Subcutaneous abdominal adipose tissue (tissue), 5 donors: ENCODE data around the gene ATG7.

ENCODE experiments used
- H3K27ac ChIP-seq: one replicate; pipeline ENCODE4 v1.7.0; 2013; ENCODE audit warnings: low read depth, mild to moderate bottlenecking, inconsistent platforms, low read length, moderate library complexity
- H3K27me3 ChIP-seq, 5 donors: one replicate each; pipeline ENCODE4 v1.7.0; 2013; ENCODE audit warnings: low read length in 5 of 5, inconsistent platforms in 1 of 5; ENCODE audit not compliant: control insufficient read depth in 5 of 5, insufficient read depth in 4 of 5
- H3K36me3 ChIP-seq, 5 donors: one replicate each; pipeline ENCODE4 v1.7.0; 2013; ENCODE audit warnings: low read length in 5 of 5; ENCODE audit not compliant: control insufficient read depth in 5 of 5, insufficient read depth in 5 of 5
- H3K4me1 ChIP-seq, 5 donors: one replicate each; pipeline ENCODE4 v1.7.0; 2013; ENCODE audit warnings: low read length in 5 of 5, mild to moderate bottlenecking in 3 of 5, moderate library complexity in 1 of 5; ENCODE audit not compliant: control insufficient read depth in 5 of 5, insufficient read depth in 5 of 5
- H3K4me3 ChIP-seq, 5 donors: one replicate each; pipeline ENCODE4 v1.7.0; 2013; ENCODE audit warnings: low read length in 5 of 5, low read depth in 1 of 5
- H3K9ac ChIP-seq, 5 donors: one replicate each; pipeline ENCODE4 v1.7.0; 2013; ENCODE audit warnings: low read length in 5 of 5, mild to moderate bottlenecking in 4 of 5, moderate library complexity in 3 of 5
- H3K9me3 ChIP-seq, 5 donors: one replicate each; pipeline ENCODE4 v1.7.0; 2013; ENCODE audit warnings: low read length in 5 of 5; ENCODE audit not compliant: control insufficient read depth in 5 of 5
- donor health status: healthy.
- donor health status: healthy.
- donor health status: healthy.
- donor health status: healthy.
- donor health status: healthy.

ATG7 gene

DNA sequence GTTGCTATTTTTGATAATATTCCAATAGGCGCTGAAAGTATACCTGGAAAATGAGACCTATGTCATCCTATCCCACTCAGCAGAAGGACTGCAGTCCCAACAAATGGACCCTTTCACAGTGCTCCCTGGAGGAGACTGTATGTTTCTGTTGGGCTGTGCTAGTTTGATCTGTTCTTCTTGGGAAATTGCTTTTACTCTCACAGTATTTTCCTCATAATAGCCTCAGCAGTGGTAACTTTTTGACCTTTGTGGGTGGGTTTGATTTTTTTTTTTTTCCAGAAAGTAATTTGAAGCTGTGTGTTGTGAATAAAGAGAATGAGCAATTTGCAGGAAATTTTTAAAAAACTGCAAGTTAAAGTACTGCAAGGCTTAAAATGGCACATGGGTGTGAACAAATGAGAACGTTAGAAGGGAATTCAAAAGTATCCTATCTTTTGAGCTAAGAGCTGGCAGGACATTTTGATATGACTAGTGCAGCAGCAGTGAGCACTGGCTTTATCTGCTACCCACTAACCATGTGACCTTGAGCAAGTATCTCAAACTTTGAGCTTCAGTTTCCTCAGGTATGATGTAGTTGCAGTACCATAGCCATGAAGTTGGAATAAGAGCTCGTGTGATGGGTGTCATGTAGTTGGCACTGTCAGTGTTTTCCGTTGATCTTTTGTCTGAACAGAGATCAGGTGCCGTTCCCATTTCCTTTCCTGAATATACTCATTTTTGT, 118.4 kb downstream of the ATG7 start:
- Histone ChIP-seq H3K27ac (no peak overlapping the region), H3K9ac (no peak overlapping the region), H3K9me3 (no peaks in the 10 kb centered on the region)

DNA sequence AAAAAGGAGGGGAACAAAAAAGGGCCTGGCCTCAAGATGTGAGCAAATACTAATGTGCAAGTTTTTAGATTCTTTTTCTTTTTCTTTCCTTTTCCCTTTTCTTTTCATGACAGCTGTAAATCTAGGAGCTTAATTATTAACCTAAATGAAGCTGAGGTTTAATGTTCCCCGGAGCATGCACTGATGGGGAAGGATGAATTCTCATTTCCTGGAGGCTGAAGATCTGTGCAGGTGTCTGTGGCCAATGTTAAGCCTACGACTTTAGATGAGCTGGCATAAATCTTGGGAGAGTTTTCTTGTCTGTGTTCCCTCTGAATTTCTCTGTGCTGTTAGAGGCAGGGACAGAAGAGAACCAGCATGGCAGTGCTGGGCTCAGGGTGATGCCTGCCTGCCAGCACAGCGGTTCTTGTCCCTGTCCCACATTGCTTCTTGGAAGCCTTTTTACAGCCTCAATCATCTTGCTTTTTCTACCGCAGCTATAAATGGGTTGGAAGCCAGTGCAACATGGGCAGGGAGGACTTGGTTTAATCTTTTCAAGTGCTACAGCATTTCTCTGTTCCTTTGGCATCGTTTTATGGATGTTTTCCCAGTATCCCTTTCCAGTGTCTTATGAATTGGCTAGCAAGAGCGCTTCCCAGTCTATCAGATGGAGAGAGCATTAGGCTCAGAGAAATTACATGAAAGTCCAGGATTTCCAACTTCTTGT, 119.1 kb downstream of the ATG7 start:
- Histone ChIP-seq H3K4me1 (peaks cover 8 to 24% (median 20%) of the 10 kb centered on the region in 5 donors), H3K27ac (peak overlapping the region; percentile 1), H3K4me3 (no peak overlapping the region), H3K36me3 (peaks cover 0 to 15% (median 0%) of the 10 kb centered on the region in 5 donors), H3K9ac (no peak overlapping the region), H3K27me3 (no peaks in the 10 kb centered on the region), H3K9me3 (no peaks in the 10 kb centered on the region)

More for the DNA sequence above, 118.4 kb downstream of the ATG7 start:
- Histone ChIP-seq H3K4me1 (peaks cover 8 to 31% (median 28%) of the 10 kb centered on the region in 5 donors), H3K27me3 (no peaks in the 10 kb centered on the region), H3K36me3 (peaks cover 0 to 16% (median 0%) of the 10 kb centered on the region in 5 donors), H3K4me3 (no peak overlapping the region)

DNA sequence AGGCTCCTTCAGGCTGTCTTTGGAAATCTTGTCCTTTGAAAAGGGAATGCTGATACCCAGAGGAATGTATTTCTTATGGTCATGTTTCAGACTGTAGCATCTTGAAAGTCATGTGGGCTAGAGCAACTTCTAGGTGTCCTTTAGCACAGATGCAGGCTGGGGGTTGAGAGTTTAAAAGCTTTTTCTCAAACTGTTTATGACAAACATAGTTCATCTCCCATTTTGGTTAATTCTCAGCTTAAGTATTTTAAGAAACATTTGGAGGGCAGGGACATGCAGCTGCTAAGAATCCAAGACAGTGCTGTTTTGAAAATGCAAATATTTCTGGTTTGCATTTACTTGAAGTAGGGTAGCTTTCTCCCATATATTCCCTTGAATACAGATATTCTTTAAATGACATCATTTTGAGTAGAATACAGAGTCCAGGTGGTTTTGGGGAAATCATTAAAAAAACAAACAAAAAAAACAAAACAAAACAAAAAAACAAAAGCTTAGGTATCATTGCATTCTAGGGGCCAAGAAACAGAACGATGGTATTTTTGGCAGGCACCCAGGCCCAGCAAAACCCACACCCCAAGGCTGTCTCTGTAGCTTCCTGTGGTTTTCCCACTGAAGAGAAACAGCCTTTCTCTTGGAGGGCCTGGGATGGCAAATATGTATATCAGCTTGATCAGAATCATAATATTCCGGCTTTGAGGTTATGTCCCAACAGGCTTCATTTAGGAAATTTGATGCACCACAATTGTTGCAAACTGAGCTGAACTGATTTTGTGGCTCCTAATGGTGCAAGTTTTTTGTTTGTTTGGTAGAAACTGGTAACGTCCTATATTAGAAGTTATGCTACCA, 120.0 kb downstream of the ATG7 start:
- H3K9me3 ChIP-seq = no peaks in the 10 kb centered on the region
- H3K27me3 ChIP-seq = no peaks in the 10 kb centered on the region
- no peak overlapping the region for H3K27ac ChIP-seq
- H3K4me1 ChIP-seq = peaks cover 2 to 15% (median 11%) of the 10 kb centered on the region in 5 donors
- no peak overlapping the region for H3K4me3 ChIP-seq
- H3K9ac ChIP-seq = no peak overlapping the region
- H3K36me3 ChIP-seq = peaks cover 0 to 10% (median 0%) of the 10 kb centered on the region in 5 donors

DNA sequence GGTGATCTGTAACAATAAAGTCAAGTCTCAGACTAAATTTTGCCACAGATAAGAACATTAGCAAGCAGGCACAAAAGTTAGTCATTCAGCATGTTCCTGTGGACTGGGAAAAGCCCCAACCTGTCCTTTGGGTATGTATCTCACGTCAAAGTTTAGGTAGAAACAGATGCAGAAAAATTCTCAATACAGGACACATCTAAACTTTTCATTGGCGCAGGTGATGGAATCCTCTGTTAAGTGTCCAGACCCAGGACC, 120.6 kb downstream of the ATG7 start:
- Histone ChIP-seq H3K4me3 (no peak overlapping the region), H3K9me3 (no peaks in the 10 kb centered on the region), H3K4me1 (peaks cover 2 to 15% (median 10%) of the 10 kb centered on the region in 5 donors), H3K27ac (no peak overlapping the region), H3K36me3 (peaks cover 0 to 10% (median 0%) of the 10 kb centered on the region in 5 donors), H3K9ac (no peak overlapping the region), H3K27me3 (no peaks in the 10 kb centered on the region)

DNA sequence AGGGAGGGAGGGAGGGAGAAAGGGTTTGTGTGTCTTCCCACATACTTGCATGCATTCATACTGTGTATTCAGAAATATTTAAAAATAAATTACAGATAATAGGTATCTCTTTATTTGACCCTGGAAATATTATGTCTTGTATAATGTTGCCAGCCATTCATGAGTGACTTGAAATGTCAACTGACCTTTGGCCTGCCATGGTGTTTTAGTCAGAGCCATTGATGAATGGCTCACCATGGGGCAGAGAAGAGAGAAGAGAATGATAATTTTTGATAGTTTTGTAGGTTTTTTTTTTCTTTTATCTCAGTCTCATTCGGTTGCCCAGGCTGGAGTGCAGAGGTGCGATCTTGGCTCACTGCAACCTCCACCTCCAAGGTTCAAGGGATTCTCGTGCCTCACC, 121.2 kb downstream of the ATG7 start:
- peaks cover 2 to 15% (median 10%) of the 10 kb centered on the region in 5 donors for H3K4me1 ChIP-seq
- peaks cover 0 to 5% (median 0%) of the 10 kb centered on the region in 5 donors for H3K36me3 ChIP-seq
- no peak overlapping the region for H3K4me3 ChIP-seq
- H3K27me3 ChIP-seq = no peaks in the 10 kb centered on the region
- no peaks in the 10 kb centered on the region for H3K9me3 ChIP-seq
- no peak overlapping the region for H3K27ac ChIP-seq
- H3K9ac ChIP-seq = no peak overlapping the region

DNA sequence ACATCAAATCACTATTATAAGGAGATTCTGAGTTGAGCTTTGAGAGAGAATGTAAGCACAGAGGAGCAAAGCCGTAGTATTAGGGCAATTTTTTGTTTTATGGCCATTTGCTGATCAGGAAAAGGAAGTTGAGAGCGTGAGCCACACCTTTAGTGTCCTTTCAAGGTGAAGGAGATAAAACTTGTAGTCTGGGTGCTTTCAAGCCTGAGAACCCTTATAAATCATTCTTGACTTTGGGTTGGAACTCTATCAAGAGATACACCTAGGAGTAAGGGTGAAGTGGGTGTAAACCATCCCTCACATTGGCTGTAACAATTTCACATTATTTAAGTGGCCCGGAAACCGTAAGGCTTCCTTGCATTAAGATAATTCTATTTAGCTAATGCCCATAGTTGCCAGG, 122.2 kb downstream of the ATG7 start:
- Histone ChIP-seq H3K9ac (no peak overlapping the region), H3K27me3 (no peaks in the 10 kb centered on the region), H3K4me3 (no peak overlapping the region), H3K4me1 (peaks cover 2 to 15% (median 10%) of the 10 kb centered on the region in 5 donors), H3K36me3 (peaks cover 0 to 4% (median 0%) of the 10 kb centered on the region in 5 donors), H3K9me3 (no peaks in the 10 kb centered on the region), H3K27ac (no peak overlapping the region)

DNA sequence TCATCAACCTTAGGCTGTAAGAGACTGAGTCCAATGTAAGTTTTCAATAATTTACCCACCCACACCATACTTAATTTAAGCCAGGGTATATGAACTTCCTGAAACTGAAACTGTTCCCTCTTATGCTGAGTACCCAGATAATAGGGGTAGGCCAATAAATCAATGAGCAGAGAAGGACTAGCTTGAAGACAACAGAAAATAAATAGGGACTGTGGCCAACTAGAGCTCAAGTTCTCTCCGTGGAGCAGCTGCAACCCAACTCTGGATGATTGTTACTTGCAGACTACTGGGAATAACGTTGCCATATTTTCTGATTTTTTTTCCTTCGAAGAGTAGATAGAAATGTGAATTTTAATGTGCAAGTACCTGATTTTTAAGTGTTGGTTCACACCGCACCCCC, 128.0 kb downstream of the ATG7 start:
- Histone ChIP-seq H3K36me3 (peaks cover 0 to 4% (median 0%) of the 10 kb centered on the region in 5 donors), H3K4me3 (no peak overlapping the region), H3K9me3 (no peaks in the 10 kb centered on the region), H3K27ac (no peak overlapping the region), H3K9ac (no peak overlapping the region), H3K27me3 (no peaks in the 10 kb centered on the region), H3K4me1 (no peaks in the 10 kb centered on the region)

DNA sequence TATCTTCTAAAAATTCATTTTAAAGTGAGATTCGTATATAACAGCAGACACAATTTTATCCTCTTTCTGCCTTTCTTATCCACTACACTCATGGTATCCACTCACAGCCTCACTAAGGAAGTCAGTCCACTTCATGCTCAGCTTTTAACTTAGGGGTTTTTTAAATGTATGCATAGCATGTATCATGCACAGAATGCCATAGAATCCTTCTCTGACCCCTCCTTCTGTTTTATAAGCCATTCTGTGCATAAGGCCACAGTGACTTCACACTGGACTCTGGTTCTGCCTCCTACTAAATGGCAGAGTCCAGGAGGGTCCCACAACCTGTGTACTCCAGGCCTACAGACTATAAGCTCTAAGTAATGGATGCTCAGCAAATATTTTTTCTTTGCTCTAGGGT, 129.2 kb downstream of the ATG7 start:
- Histone ChIP-seq H3K27me3 (no peaks in the 10 kb centered on the region), H3K36me3 (peaks cover 0 to 5% (median 0%) of the 10 kb centered on the region in 5 donors), H3K27ac (no peak overlapping the region), H3K9me3 (no peaks in the 10 kb centered on the region), H3K4me3 (no peak overlapping the region), H3K4me1 (no peaks in the 10 kb centered on the region), H3K9ac (no peak overlapping the region)

DNA sequence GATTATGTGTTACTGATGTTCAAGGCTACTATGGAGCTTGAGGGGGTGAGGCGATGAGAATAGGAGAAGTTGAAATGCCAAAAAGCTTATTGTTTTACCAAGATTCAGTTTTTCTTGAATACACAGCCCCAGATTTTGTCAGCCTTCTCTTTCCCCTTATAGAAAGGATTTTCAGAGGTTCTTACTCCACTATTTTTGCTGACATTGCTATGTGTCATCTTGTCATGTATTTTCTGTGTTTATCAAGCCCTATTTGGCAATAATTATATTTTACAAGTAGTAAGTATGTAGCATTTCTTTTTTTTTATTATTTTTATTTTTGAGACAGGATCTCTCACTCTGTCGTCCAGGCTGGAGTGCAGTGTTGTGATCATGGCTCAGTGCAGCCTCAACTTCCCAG, 133.1 kb downstream of the ATG7 start:
- H3K4me3 ChIP-seq = no peak overlapping the region
- no peak overlapping the region for H3K27ac ChIP-seq
- peaks cover 0 to 6% (median 3%) of the 10 kb centered on the region in 5 donors for H3K9me3 ChIP-seq
- no peak overlapping the region for H3K9ac ChIP-seq
- H3K27me3 ChIP-seq = no peaks in the 10 kb centered on the region
- peaks cover 0 to 15% (median 0%) of the 10 kb centered on the region in 5 donors for H3K36me3 ChIP-seq
- no peaks in the 10 kb centered on the region for H3K4me1 ChIP-seq

DNA sequence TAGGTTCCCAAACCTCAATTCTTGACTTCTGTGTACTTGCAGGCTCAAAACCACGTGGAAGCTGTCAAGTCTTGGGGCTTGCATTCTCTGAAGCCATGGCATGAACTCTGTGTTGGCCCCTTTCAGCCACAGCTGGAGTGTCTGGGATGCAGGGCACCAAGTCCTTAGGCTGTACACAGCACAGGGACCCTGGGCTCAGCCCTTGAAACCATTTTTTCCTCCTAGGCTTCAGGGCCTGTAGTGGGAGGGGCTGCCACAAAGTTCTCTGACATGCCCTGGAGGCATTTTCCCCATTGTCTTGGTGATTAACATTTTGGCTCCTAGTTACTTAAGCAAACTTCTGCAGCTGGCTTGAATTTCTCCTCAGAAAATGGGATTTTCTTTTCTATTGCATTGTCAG, 135.4 kb downstream of the ATG7 start:
- Histone ChIP-seq H3K36me3 (peaks cover 0 to 15% (median 0%) of the 10 kb centered on the region in 5 donors), H3K27ac (no peak overlapping the region), H3K9ac (no peak overlapping the region), H3K9me3 (peaks cover 0 to 6% (median 3%) of the 10 kb centered on the region in 5 donors), H3K27me3 (no peaks in the 10 kb centered on the region), H3K4me1 (no peaks in the 10 kb centered on the region), H3K4me3 (no peak overlapping the region)
